D721Med (cell line): Measurements from ENCODE around the gene AP2B1.

Source experiments
- DNase-seq: peaks from one replicate; pipeline ENCODE4 v3.0.0; 2011; ENCODE audit warnings: low spot score; ENCODE audit not compliant: insufficient read length
- FAIRE-seq: peaks from 2 replicates; lab custom pipeline; 2011; peaks lifted over from hg19 to GRCh38; lab: Jason Lieb, UNC
- CTCF ChIP-seq: IDR thresholded peaks from 2 replicates; pipeline ENCODE4 v1.5.1; 2012; ENCODE audit warnings: mild to moderate bottlenecking, control low read depth; ENCODE audit not compliant: insufficient read depth; ENCODE audit errors: missing control alignments

Gene AP2B1

GRCh38 chr17:35731239-35731916 lies 144.3 kb downstream of the AP2B1 start, which contains the start of gene RASL10B:
RASL10B (plus strand) TSS chr17:35731639; CDS start chr17:35735185, 3,546 bp downstream.
- no peak for TF ChIP-seq CTCF
- DNase-seq (peak; percentile 93), FAIRE-seq (no peak)

- DNase-seq, result no peak
- FAIRE-seq, result no peak
- TF ChIP-seq CTCF, result no peak
Observed at GRCh38 chr17:35731917-35732805, 145.0 kb downstream of the AP2B1 start.

GRCh38 chr17:35732806-35733136 lies 145.6 kb downstream of the AP2B1 start:
- FAIRE-seq, result no peak

GRCh38 chr17:35733366-35733765 lies 146.2 kb downstream of the AP2B1 start:
- no peak for DNase-seq
- FAIRE-seq, result no peak
- no peak for TF ChIP-seq CTCF

More at GRCh38 chr17:35732806-35733136, 145.6 kb downstream of the AP2B1 start:
- DNase-seq, result no peak
- no peak for TF ChIP-seq CTCF

- no peak for FAIRE-seq
- TF ChIP-seq CTCF, result no peak
- DNase-seq, result no peak
Observed at GRCh38 chr17:35734396-35734795, 147.3 kb downstream of the AP2B1 start.

- no peak for DNase-seq
- TF ChIP-seq CTCF, result no peak
- FAIRE-seq, result no peak
Observed at GRCh38 chr17:35735036-35735805, 148.1 kb downstream of the AP2B1 start.
